Camera-type eye (tissue), 1 donor: Measurements from ENCODE around the gene KAT14. TPM values are rescaled to one million over a fixed set of nuclear protein-coding genes. Genes with fewer than 3 reads are reported as not detected.

ENCODE experiments used
- total RNA-seq: library from RNA; depleted of rRNA; stranded (reverse); fragments of >200 nt; gene quantifications from one replicate; pipeline ENCODE4 v1.2.3, GENCODE V29; 2014

KAT14 gene
- total RNA-seq = 20.9 TPM

GRCh38 chr20:18137412-18138265 is at the start of gene KAT14, which contains the start of gene PET117:
Gene KAT14, plus strand, starts transcription at chr20:18137863. Its CDS starts 4,798 bp downstream, at chr20:18142661.
Gene PET117, plus strand, starts transcription at chr20:18137863. Its CDS starts 93 bp downstream, at chr20:18137956.

Other genes starting within 250 kb of the KAT14 start
- 110 TPM for gene SNX5, start 169.1 kb upstream of the KAT14 start, total RNA-seq
- gene MGME1, start 168.8 kb upstream of the KAT14 start, total RNA-seq = 23.3 TPM
- 1.1 TPM for gene OVOL2, start 79.9 kb upstream of the KAT14 start, total RNA-seq
- 21.2 TPM for gene PET117, start within 50 bp of the KAT14 start, total RNA-seq
- 38.3 TPM for gene ZNF133, start 150.7 kb downstream of the KAT14 start, total RNA-seq